VCaP (cell line): ENCODE measurements around the gene TRUB2.

Experiments used
- H3K27ac ChIP-seq: fragments of 450-650 bp; 2 replicates; pipeline ENCODE4 v1.5.1; 2017
- CTCF ChIP-seq: fragments of 450-650 bp; conservative IDR thresholded peaks from 2 replicates; pipeline ENCODE4 v1.5.1; 2017; ENCODE audit warnings: mild to moderate bottlenecking, moderate library complexity

The TRUB2 gene

GRCh38 chr9:128324401-128324800, 2.2 kb upstream of the TRUB2 start:
- peak overlapping the region; percentile 97; the same call in 1 of the 2 replicates for H3K27ac ChIP-seq
- no peak for TF ChIP-seq CTCF

GRCh38 chr9:128323791-128324190, 1.5 kb upstream of the TRUB2 start:
- H3K27ac ChIP-seq: peak overlapping the region; percentile 97
- no peak for TF ChIP-seq CTCF

- TF ChIP-seq CTCF: no peak
- peak overlapping the region; percentile 97 for H3K27ac ChIP-seq
Observed at GRCh38 chr9:128323212-128323730, 1.0 kb upstream of the TRUB2 start.

- no peak for TF ChIP-seq CTCF
- peak overlapping the region; percentile 97 for H3K27ac ChIP-seq
Observed at GRCh38 chr9:128321879-128322403, 306 bp downstream of the TRUB2 start.

- TF ChIP-seq CTCF: no peak
- peak overlapping the region; percentile 97 for H3K27ac ChIP-seq
Observed at GRCh38 chr9:128321343-128321742, 904 bp downstream of the TRUB2 start.

- H3K27ac ChIP-seq: no peak overlapping the region
- TF ChIP-seq CTCF: no peak
Observed at GRCh38 chr9:128317629-128318028, 4.6 kb downstream of the TRUB2 start.

GRCh38 chr9:128316421-128316820, 5.8 kb downstream of the TRUB2 start:
- no peak for TF ChIP-seq CTCF
- H3K27ac ChIP-seq: no peak overlapping the region
